Measurements from ENCODE around the gene SIL1.
"Not testable (repeated sequence)": the region's sequence is repeated elsewhere in the genome, so short reads cannot be mapped to it uniquely, and the experiment has no call there.

Gene SIL1

GRCh38 chr5:139064613-139065012 lies 133.6 kb downstream of the SIL1 start:
- no peak for DNase-seq

GRCh38 chr5:139063664-139064054 lies 134.5 kb downstream of the SIL1 start:
- no peak for DNase-seq

GRCh38 chr5:139062910-139063663 lies 135.1 kb downstream of the SIL1 start:
- DNase-seq: peak; percentile 17

- no peak for DNase-seq
Observed at GRCh38 chr5:139061856-139062255, 136.3 kb downstream of the SIL1 start.

- DNase-seq: peak; percentile 92
Observed at GRCh38 chr5:139061274-139061673, 136.9 kb downstream of the SIL1 start.

- peak; percentile 91 for DNase-seq
Observed at GRCh38 chr5:139058121-139058520, 140.0 kb downstream of the SIL1 start.

- DNase-seq: not testable (repeated sequence)
Observed at GRCh38 chr5:139057045-139057939, 140.9 kb downstream of the SIL1 start.

GRCh38 chr5:139052975-139053374 lies 145.2 kb downstream of the SIL1 start:
- no peak for DNase-seq

- no peak for DNase-seq
Observed at GRCh38 chr5:139051392-139051791, 146.8 kb downstream of the SIL1 start.

- DNase-seq: no peak
Observed at GRCh38 chr5:139050432-139050831, 147.7 kb downstream of the SIL1 start.

GRCh38 chr5:139049780-139050179 lies 148.4 kb downstream of the SIL1 start:
- no peak for DNase-seq

GRCh38 chr5:139046551-139046950 lies 151.6 kb downstream of the SIL1 start:
- peak; percentile 44 for DNase-seq

GRCh38 chr5:139043157-139043905 lies 154.8 kb downstream of the SIL1 start:
- no peak for DNase-seq

GRCh38 chr5:139040081-139040480 lies 158.1 kb downstream of the SIL1 start:
- no peak for DNase-seq

- no peak for DNase-seq
Observed at GRCh38 chr5:139038613-139039305, 159.4 kb downstream of the SIL1 start.

GRCh38 chr5:139037732-139038131 lies 160.4 kb downstream of the SIL1 start:
- no peak for DNase-seq

- DNase-seq: not testable (repeated sequence)
Observed at GRCh38 chr5:139036332-139036731, 161.8 kb downstream of the SIL1 start.

- DNase-seq: no peak
Observed at GRCh38 chr5:139027150-139027549, 171.0 kb downstream of the SIL1 start.

- DNase-seq: no peak
Observed at GRCh38 chr5:139025651-139026050, 172.5 kb downstream of the SIL1 start.

- no peak for DNase-seq
Observed at GRCh38 chr5:139023286-139023685, 174.9 kb downstream of the SIL1 start.

GRCh38 chr5:139022528-139022927 lies 175.6 kb downstream of the SIL1 start:
- DNase-seq: no peak

- no peak for DNase-seq
Observed at GRCh38 chr5:139021346-139021745, 176.8 kb downstream of the SIL1 start.

Measured in fibroblast of skin of scalp (primary cell).